MM.1S (cell line): ENCODE measurements around the gene NRG3.

Experiments used
- EZH2 ChIP-seq: fragments of 300-600 bp; sonication (generic); optimal IDR thresholded peaks from 2 replicates; pipeline ENCODE3; 2017; ENCODE audit warnings: low read depth, mild to moderate bottlenecking, antibody characterized with exemption, low read length, mixed read lengths
- TF ChIP-seq, protein P1 (sequence below): fragments of 300-600 bp; sonication (generic); IDR thresholded peaks from 2 replicates; pipeline ENCODE4 v1.5.1; 2016; ENCODE audit warnings: antibody characterized with exemption, low read length, mixed read lengths

DNA sequence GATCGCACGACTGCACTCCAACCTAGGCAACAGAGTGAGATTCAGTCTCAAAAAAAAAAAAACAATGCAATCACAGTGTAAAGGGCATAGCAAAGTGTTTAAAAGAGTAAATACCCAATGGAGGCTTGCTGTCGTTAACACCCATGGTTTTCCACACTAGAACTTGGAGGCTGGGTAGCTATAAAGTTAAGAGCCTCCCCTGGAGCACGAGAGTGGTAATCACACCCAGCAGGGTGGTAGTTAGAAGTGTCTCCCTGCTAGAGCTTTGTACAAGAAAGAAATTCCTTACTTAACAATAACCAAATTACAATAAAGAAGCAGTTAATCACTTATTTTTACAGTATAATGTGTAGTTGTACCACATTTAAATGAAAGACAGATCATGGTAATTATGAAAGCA, 1078.9 kb downstream of the NRG3 start:
- TF ChIP-seq, protein P1, sequence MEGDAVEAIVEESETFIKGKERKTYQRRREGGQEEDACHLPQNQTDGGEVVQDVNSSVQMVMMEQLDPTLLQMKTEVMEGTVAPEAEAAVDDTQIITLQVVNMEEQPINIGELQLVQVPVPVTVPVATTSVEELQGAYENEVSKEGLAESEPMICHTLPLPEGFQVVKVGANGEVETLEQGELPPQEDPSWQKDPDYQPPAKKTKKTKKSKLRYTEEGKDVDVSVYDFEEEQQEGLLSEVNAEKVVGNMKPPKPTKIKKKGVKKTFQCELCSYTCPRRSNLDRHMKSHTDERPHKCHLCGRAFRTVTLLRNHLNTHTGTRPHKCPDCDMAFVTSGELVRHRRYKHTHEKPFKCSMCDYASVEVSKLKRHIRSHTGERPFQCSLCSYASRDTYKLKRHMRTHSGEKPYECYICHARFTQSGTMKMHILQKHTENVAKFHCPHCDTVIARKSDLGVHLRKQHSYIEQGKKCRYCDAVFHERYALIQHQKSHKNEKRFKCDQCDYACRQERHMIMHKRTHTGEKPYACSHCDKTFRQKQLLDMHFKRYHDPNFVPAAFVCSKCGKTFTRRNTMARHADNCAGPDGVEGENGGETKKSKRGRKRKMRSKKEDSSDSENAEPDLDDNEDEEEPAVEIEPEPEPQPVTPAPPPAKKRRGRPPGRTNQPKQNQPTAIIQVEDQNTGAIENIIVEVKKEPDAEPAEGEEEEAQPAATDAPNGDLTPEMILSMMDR = peak; percentile 15; the same call in 1 of the 2 replicates
- TF ChIP-seq EZH2 = no peak
